GM18499 (cell line): Measurements from ENCODE around the gene NPHS2.
A peak's percentile ranks its signal among the peaks of the same experiment; 100 is the strongest.
"Not testable (repeated sequence)": the region's sequence is repeated elsewhere in the genome, so short reads cannot be mapped to it uniquely, and the experiment has no call there.

Experiments
- ATAC-seq: cut with Tn5 transposase; IDR thresholded peaks from one replicate; pipeline ENCODE4 v1.9.1; 2021; ENCODE audit warnings: moderate number of reproducible peaks; ENCODE audit not compliant: insufficient read depth, unreplicated experiment

NPHS2 gene

GRCh38 chr1:179548666-179549367 is 26.9 kb downstream of the NPHS2 start:
- ATAC-seq: no peak

GRCh38 chr1:179547021-179547535 is 28.7 kb downstream of the NPHS2 start:
- ATAC-seq: no peak

- no peak for ATAC-seq
Measured at GRCh38 chr1:179545321-179545720, 30.4 kb downstream of the NPHS2 start.

- ATAC-seq: no peak
Measured at GRCh38 chr1:179541774-179542173, 34.0 kb downstream of the NPHS2 start.

DNA sequence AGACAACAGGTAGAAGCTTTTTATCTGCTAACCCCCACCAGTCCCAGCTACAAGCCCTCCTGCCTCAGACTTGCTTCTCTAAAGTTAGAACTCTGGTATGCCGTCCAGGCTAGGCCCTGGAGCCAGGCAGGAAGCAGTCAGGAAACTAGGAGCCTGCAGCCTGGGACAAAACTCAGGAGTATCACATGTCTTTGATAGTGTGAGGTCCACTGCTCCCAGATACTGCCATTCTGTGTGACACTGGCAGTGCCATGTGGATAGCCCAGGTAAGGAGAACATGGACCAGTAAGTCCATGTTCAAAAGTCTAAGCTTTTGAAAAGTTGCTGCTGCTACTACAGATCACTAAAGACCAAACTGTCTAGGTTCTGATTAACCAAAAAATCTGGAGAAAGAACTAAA is 45.4 kb downstream of the NPHS2 start:
- no peak for ATAC-seq

DNA sequence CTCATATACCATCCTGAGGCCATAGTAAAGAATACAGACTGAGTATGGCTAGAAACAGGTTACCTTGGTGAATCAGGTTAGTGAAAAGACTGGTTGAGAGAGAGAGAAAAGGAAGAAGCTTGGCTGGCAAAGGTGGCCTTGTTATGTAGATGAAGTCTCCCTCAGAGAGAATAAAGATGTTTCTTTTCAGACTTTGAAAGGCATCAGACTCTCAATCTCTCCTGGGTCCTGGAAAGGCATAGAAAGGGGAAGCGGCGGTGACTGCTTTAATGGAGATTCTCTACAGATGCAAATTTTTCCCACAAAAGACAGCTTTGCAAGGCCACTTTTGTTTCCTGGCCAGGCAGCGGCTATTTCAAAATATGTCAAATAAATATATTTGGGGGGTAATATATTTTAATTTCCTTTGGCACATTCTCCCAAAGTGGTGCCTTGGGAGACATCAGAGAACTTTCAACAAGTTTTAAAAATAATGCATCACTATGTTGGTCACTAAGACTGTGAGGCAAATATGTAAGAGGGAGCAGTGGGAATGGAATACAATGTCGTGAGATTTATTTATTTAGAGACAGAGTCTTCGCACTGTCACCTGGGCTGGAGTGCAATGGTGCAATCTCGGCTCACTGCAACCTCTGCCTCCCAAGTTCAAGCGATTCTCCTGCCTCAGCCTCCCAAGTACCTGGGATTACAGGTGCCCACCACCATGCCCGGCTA is 46.1 kb downstream of the NPHS2 start:
- no peak for ATAC-seq

- not testable (repeated sequence) for ATAC-seq
Measured at GRCh38 chr1:179518544-179518943, 57.2 kb downstream of the NPHS2 start.

- no peak for ATAC-seq
Measured at GRCh38 chr1:179516976-179517705, 58.6 kb downstream of the NPHS2 start.

DNA sequence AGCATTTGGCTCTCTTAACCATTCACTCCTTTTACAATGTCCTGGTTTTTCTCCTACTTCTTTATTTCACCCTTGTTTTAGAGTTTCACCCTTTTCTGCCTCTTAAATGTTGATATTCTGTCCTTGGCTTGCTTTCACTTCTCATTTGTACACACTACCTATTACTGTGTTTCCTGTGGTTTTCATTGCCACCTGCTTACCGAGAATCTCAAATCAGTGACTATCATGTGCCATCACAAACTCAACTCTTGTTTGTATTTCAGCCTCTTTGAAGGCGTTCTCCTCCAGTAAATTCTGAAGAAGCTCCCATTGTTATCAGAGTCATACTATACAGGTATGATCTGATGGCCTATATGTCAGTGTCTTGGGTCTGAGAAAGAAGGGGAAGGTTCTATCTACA is 65.7 kb downstream of the NPHS2 start:
- ATAC-seq: peak; percentile 73

- ATAC-seq: no peak
Measured at GRCh38 chr1:179509384-179509783, 66.4 kb downstream of the NPHS2 start.

DNA sequence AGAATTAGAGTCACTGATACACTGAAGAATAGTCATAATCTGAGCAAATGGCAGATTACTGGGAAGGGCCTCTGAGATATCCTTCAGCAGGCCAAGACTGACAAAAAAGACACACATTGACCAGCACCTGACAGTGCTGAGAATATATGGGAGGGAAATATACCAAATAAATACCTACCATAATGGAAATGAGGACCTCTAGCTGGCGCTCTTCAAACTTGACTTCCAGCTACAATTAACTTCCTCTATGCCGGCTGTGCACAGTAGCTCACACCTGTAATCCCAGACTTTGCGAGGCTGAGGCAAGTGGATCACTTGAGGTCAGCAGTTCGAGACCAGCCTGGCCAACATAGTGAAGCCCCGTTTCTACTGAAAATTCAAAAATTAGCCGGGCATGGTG is 69.5 kb downstream of the NPHS2 start:
- no peak for ATAC-seq
